H9 (cell line): ENCODE measurements around the gene CEP89. TPM values are rescaled to one million over a fixed set of nuclear protein-coding genes. Genes with fewer than 3 reads are reported as not detected.

Experiments used
- DNase-seq: peaks from one replicate; pipeline ENCODE4 v3.0.0-alpha.2; 2017
- H2AFZ ChIP-seq: one replicate; pipeline ENCODE4 v1.6.1; 2013; ENCODE audit warnings: mild to moderate bottlenecking, low read length, control low read depth, moderate library complexity
- H2AK5ac ChIP-seq: 2 replicates; pipeline ENCODE4 v1.6.1; 2013; ENCODE audit warnings: low read length, control low read depth, mixed read lengths; ENCODE audit not compliant: insufficient read length
- H2BK120ac ChIP-seq: one replicate; pipeline ENCODE4 v1.6.1; 2013; ENCODE audit warnings: low read depth, mild to moderate bottlenecking, low read length, control low read depth, inconsistent platforms; ENCODE audit not compliant: poor library complexity, severe bottlenecking
- H2BK12ac ChIP-seq: 2 replicates; pipeline ENCODE4 v1.6.1; 2013; ENCODE audit warnings: low read length, control low read depth, mixed read lengths, low read depth; ENCODE audit not compliant: insufficient read length
- H2BK15ac ChIP-seq: 2 replicates; pipeline ENCODE4 v1.6.1; 2013; ENCODE audit warnings: low read depth, low read length, control low read depth
- H2BK20ac ChIP-seq: one replicate; pipeline ENCODE4 v1.6.1; 2013; ENCODE audit warnings: low read depth, mild to moderate bottlenecking, low read length, control low read depth, inconsistent platforms; ENCODE audit not compliant: poor library complexity, severe bottlenecking
- H2BK5ac ChIP-seq: 2 replicates; pipeline ENCODE4 v1.6.1; 2013; ENCODE audit warnings: low read length, control low read depth, mixed read lengths; ENCODE audit not compliant: insufficient read length
- H3K14ac ChIP-seq: 2 replicates; pipeline ENCODE4 v1.6.1; 2013; ENCODE audit warnings: low read length, control low read depth; ENCODE audit not compliant: insufficient read depth
- H3K18ac ChIP-seq: 2 replicates; pipeline ENCODE4 v1.6.1; 2013; ENCODE audit warnings: low read depth, mild to moderate bottlenecking, mixed read lengths, low read length, control low read depth; ENCODE audit not compliant: insufficient read length
- H3K23ac ChIP-seq: 2 replicates; pipeline ENCODE4 v1.6.1; 2013; ENCODE audit warnings: low read length, control low read depth, mixed read lengths, low read depth; ENCODE audit not compliant: insufficient read length
- H3K23me2 ChIP-seq: 2 replicates; pipeline ENCODE4 v1.6.1; 2013; ENCODE audit warnings: low read depth, mild to moderate bottlenecking, mixed read lengths, low read length, control low read depth; ENCODE audit not compliant: insufficient read length, poor library complexity, severe bottlenecking
- H3K27ac ChIP-seq: 2 replicates; pipeline ENCODE4 v1.5.1; 2013; ENCODE audit warnings: low read length, control low read depth, mixed read lengths, low read depth; ENCODE audit not compliant: insufficient read length
- H3K27me3 ChIP-seq: 2 replicates; pipeline ENCODE4 v1.6.1; 2013; ENCODE audit warnings: low read length, control low read depth, inconsistent platforms; ENCODE audit not compliant: insufficient read depth
- H3K4ac ChIP-seq: 2 replicates; pipeline ENCODE4 v1.6.1; 2013; ENCODE audit warnings: low read depth, mild to moderate bottlenecking, control low read depth, inconsistent platforms, low read length, moderate library complexity
- H3K4me1 ChIP-seq: 2 replicates; pipeline ENCODE4 v1.6.1; 2013; ENCODE audit warnings: low read length, control low read depth, inconsistent platforms; ENCODE audit not compliant: insufficient read depth
- H3K4me2 ChIP-seq: 2 replicates; pipeline ENCODE4 v1.6.1; 2013; ENCODE audit warnings: low read length, control low read depth, mixed read lengths; ENCODE audit not compliant: insufficient read length, insufficient read depth
- H3K56ac ChIP-seq: 2 replicates; pipeline ENCODE4 v1.6.1; 2013; ENCODE audit warnings: low read depth, mild to moderate bottlenecking, mixed read lengths, low read length, control low read depth; ENCODE audit not compliant: insufficient read length
- H3K79me1 ChIP-seq: 2 replicates; pipeline ENCODE4 v1.6.1; 2013; ENCODE audit warnings: low read depth, mild to moderate bottlenecking, moderate library complexity, low read length, control low read depth, inconsistent platforms; ENCODE audit not compliant: insufficient read depth, poor library complexity, severe bottlenecking
- H3K79me2 ChIP-seq: 2 replicates; pipeline ENCODE4 v1.6.1; 2013; ENCODE audit warnings: low read length, control low read depth, inconsistent platforms; ENCODE audit not compliant: insufficient read depth
- H3K9ac ChIP-seq: 2 replicates; pipeline ENCODE4 v1.6.1; 2013; ENCODE audit warnings: low read length, control low read depth, mixed read lengths; ENCODE audit not compliant: insufficient read length; ENCODE audit errors: extremely low read depth
- H3K9me3 ChIP-seq: one replicate; pipeline ENCODE4 v1.6.1; 2013; ENCODE audit warnings: low read depth, low read length, inconsistent platforms; ENCODE audit not compliant: control insufficient read depth
- H3T11ph ChIP-seq: one replicate; pipeline ENCODE4 v1.6.1; 2013; ENCODE audit warnings: mild to moderate bottlenecking, low read length, control low read depth, inconsistent platforms
- H4K20me1 ChIP-seq: one replicate; pipeline ENCODE4 v1.6.1; 2013; ENCODE audit not compliant: control insufficient read depth, insufficient read length, insufficient read depth
- H4K5ac ChIP-seq: 2 replicates; pipeline ENCODE4 v1.6.1; 2013; ENCODE audit warnings: low read depth, mild to moderate bottlenecking, mixed read lengths, low read length, control low read depth; ENCODE audit not compliant: insufficient read length
- H4K8ac ChIP-seq: replicated peaks from 2 replicates; pipeline ENCODE4 v1.6.1; 2013; ENCODE audit warnings: low read length, control low read depth, mixed read lengths, low read depth; ENCODE audit not compliant: insufficient read length
- H4K91ac ChIP-seq: 2 replicates; pipeline ENCODE4 v1.6.1; 2013; ENCODE audit warnings: low read depth, mild to moderate bottlenecking, moderate library complexity, mixed read lengths, low read length, control low read depth; ENCODE audit not compliant: insufficient read length
- H3K27ac Mint-ChIP-seq, 3 experiments: 2 replicates in 2 of 3; 3 replicates in 1 of 3; pipeline ENCODE4 v1.8.0; 2020 to 2021; ENCODE audit warnings: mixed read lengths in 3 of 3, mild to moderate bottlenecking in 1 of 3, moderate library complexity in 1 of 3
- H3K27me3 Mint-ChIP-seq: 2 replicates; pipeline ENCODE4 v1.8.0; 2021; ENCODE audit warnings: low read depth, mild to moderate bottlenecking, moderate library complexity, mixed read lengths
- H3K36me3 Mint-ChIP-seq, 3 experiments: 2 replicates in 2 of 3; 3 replicates in 1 of 3; pipeline ENCODE4 v1.8.0; 2020 to 2021; ENCODE audit warnings: low read depth in 3 of 3, mixed read lengths in 3 of 3; ENCODE audit not compliant: insufficient read depth in 1 of 3
- H3K4me1 Mint-ChIP-seq, 2 experiments: 2 replicates each; pipeline ENCODE4 v1.8.0; 2020; ENCODE audit warnings: mixed read lengths in 2 of 2
- H3K4me3 Mint-ChIP-seq, 2 experiments: 2 replicates in 1 of 2; 3 replicates in 1 of 2; pipeline ENCODE4 v1.8.0; 2020 to 2021; ENCODE audit warnings: mild to moderate bottlenecking in 2 of 2, mixed read lengths in 2 of 2, moderate library complexity in 1 of 2
- H3K9me3 Mint-ChIP-seq, 2 experiments: 2 replicates in 1 of 2; 3 replicates in 1 of 2; pipeline ENCODE4 v1.8.0; 2020; ENCODE audit warnings: mild to moderate bottlenecking in 2 of 2, mixed read lengths in 2 of 2, moderate library complexity in 1 of 2
- WGBS: extraction: QIAGEN DNeasy Blood & Tissue Kit; methylation state at CpG from one replicate; pipeline ENCODE4 v1.1.7; 2013; ENCODE audit warnings: missing lambda C conversion rate, low lambda C conversion rate, mixed read lengths; ENCODE audit not compliant: insufficient read length; ENCODE audit errors: extremely low coverage; 5-methylcytosine and 5-hydroxymethylcytosine counted together
- total RNA-seq: library from RNA; stranded (reverse); gene quantifications from 2 replicates; pipeline ENCODE4 v1.2.1, GENCODE V29; 2021
- TF ChIP-seq, protein P1 (sequence below): fragments of 200-600 bp; sonication (generic); conservative IDR thresholded peaks from 3 replicates; pipeline ENCODE4 v1.8.0; 2021; ENCODE audit warnings: antibody characterized with exemption, mild to moderate bottlenecking

The CEP89 gene
- total RNA-seq, 1 experiment from 2014 or later = 22.1 TPM

DNA sequence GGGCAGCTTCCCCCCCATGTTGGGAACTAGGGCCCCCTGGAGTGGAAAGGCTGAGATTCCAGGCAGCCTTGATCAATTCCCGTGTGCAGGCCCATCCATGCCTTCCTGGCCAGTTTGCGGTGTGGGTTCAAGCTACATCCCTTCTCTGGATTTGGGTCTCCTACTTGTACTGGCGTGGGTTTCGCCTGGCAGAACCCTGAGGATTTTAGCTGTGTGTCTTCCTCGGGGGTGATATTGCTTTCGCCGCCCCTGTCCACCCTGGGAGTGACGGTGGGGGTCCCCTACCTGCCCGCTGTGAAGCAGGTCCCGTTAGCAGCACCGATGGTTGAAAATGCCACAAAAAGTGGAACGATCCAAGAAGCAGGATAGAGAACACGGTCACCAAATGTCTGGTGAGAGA is 113.6 kb downstream of the CEP89 start:
- no peak for DNase-seq
- no peaks in the 10 kb centered on the region for H3K27me3 Mint-ChIP-seq
- no peak overlapping the region for H2BK120ac ChIP-seq
- no peaks in the 10 kb centered on the region for H3K23me2 ChIP-seq
- H3K27ac ChIP-seq = no peak overlapping the region
- no peak overlapping the region for H2BK12ac ChIP-seq
- H2BK5ac ChIP-seq = no peak overlapping the region
- H3K4ac ChIP-seq = no peak overlapping the region
- no peak overlapping the region for H3K4me2 ChIP-seq
- H3K79me2 ChIP-seq = no peaks in the 10 kb centered on the region
- H3K14ac ChIP-seq = no peak overlapping the region; the same call in 1 of the 2 replicates
- no peaks in the 10 kb centered on the region for H4K20me1 ChIP-seq
- H3K27ac Mint-ChIP-seq = no peak overlapping the region
- no peaks in the 10 kb centered on the region for H3K4me1 Mint-ChIP-seq
- no peak overlapping the region for H2AK5ac ChIP-seq
- H4K5ac ChIP-seq = no peak overlapping the region
- H3T11ph ChIP-seq = no peak overlapping the region
- no peak overlapping the region for H3K18ac ChIP-seq
- no peak overlapping the region for H4K8ac ChIP-seq
- H3K23ac ChIP-seq = no peak overlapping the region
- no peak overlapping the region for H2AFZ ChIP-seq
- H2BK20ac ChIP-seq = no peak overlapping the region
- no peaks in the 10 kb centered on the region for H3K27me3 ChIP-seq
- no peaks in the 10 kb centered on the region for H3K9me3 Mint-ChIP-seq
- no CpG with 5 or more reads among the region's 13 CpGs for WGBS
- no peak overlapping the region for H3K9ac ChIP-seq
- no peak overlapping the region for H4K91ac ChIP-seq
- H3K56ac ChIP-seq = no peak overlapping the region
- no peaks in the 10 kb centered on the region for H3K79me1 ChIP-seq
- H3K4me1 ChIP-seq = no peaks in the 10 kb centered on the region
- H3K9me3 ChIP-seq = no peaks in the 10 kb centered on the region
- no peak overlapping the region for H2BK15ac ChIP-seq
- no peaks in the 10 kb centered on the region for H3K36me3 Mint-ChIP-seq
- no peak overlapping the region for H3K4me3 Mint-ChIP-seq
- TF ChIP-seq, protein P1, sequence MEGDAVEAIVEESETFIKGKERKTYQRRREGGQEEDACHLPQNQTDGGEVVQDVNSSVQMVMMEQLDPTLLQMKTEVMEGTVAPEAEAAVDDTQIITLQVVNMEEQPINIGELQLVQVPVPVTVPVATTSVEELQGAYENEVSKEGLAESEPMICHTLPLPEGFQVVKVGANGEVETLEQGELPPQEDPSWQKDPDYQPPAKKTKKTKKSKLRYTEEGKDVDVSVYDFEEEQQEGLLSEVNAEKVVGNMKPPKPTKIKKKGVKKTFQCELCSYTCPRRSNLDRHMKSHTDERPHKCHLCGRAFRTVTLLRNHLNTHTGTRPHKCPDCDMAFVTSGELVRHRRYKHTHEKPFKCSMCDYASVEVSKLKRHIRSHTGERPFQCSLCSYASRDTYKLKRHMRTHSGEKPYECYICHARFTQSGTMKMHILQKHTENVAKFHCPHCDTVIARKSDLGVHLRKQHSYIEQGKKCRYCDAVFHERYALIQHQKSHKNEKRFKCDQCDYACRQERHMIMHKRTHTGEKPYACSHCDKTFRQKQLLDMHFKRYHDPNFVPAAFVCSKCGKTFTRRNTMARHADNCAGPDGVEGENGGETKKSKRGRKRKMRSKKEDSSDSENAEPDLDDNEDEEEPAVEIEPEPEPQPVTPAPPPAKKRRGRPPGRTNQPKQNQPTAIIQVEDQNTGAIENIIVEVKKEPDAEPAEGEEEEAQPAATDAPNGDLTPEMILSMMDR = no peak
